Measurements from ENCODE around the gene DOCK2.

GRCh38 chr5:169789417-169789940 is 152.4 kb downstream of the DOCK2 start:
- TF ChIP-seq CTCF (conservative IDR thresholded peaks at IDR 0.05 in 1 of 2, IDR thresholded peaks at IDR 0.05 in 1 of 2; ENCODE audit: low read depth in 1 of 2, low read length in 2 of 2) (no peak), EZH2 (IDR thresholded peaks at IDR 0.05; ENCODE audit: low read length, missing control alignments) (no peak)

Data from fibroblast of lung (primary cell).